B cell (primary cell): Measurements from ENCODE around the gene TBC1D32.

ENCODE experiments used
- EZH2 ChIP-seq: IDR thresholded peaks from 2 replicates; pipeline ENCODE4 v1.6.1; 2012; ENCODE audit warnings: borderline replicate concordance, low read depth, mild to moderate bottlenecking, moderate library complexity, low read length; ENCODE audit not compliant: insufficient read depth, poor library complexity, severe bottlenecking
- TF ChIP-seq, protein P1 (sequence below): fragments of 200-600 bp; IDR thresholded peaks from one replicate; pipeline ENCODE4 v1.8.0; 2022; ENCODE audit warnings: antibody characterized with exemption, mild to moderate bottlenecking

DNA sequence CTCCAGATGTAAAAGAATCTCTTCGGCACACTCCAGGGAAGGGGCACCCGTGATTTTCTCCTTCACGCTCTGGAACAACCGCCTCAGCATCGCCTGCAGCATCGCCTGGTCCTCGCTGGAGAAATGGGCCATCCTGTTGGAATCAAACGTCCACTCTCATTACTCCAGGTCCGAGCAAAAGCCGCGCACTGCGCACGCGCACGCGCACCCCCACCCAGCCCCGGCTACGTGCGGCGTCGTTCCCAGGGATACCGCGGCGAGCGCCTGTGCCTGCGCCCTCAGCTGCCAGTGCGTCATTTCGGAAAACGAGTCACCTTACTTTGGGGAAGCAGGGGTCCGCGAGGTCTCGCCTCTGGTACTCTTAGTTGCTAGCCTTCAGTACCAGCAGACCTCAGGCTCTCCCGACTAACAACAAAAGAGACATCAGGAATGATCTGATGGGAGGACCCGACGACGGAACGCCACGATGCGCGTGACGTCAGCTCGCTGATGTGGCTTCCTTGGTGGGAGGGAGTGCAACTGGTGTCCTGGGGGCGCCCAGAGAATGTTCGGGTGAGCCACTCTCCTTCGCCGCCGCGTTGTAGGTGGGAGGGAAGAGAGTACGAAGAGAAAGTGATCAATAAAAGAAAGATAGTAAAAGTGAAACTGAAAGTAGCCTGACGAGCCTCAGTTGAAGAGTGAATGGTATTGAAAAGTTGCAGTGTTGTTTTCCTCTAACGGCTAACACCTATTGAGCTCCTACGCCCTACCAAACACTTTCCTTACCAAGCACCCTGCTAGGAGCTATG, at the start of gene TBC1D32:
- TF ChIP-seq, protein P1, sequence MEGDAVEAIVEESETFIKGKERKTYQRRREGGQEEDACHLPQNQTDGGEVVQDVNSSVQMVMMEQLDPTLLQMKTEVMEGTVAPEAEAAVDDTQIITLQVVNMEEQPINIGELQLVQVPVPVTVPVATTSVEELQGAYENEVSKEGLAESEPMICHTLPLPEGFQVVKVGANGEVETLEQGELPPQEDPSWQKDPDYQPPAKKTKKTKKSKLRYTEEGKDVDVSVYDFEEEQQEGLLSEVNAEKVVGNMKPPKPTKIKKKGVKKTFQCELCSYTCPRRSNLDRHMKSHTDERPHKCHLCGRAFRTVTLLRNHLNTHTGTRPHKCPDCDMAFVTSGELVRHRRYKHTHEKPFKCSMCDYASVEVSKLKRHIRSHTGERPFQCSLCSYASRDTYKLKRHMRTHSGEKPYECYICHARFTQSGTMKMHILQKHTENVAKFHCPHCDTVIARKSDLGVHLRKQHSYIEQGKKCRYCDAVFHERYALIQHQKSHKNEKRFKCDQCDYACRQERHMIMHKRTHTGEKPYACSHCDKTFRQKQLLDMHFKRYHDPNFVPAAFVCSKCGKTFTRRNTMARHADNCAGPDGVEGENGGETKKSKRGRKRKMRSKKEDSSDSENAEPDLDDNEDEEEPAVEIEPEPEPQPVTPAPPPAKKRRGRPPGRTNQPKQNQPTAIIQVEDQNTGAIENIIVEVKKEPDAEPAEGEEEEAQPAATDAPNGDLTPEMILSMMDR: no peak
- no peak for TF ChIP-seq EZH2
